OCI-LY7 (cell line): ENCODE results near the gene CLEC16A.

ENCODE experiments used
- EZH2phosphoT487 ChIP-seq: fragments of 200-600 bp; sonication (generic); IDR thresholded peaks from 2 replicates; pipeline ENCODE4 v1.6.1; 2018; ENCODE audit warnings: low read depth, borderline replicate concordance, mild to moderate bottlenecking, mixed run types, antibody characterized with exemption, low read length, moderate library complexity, mixed read lengths
- TF ChIP-seq, protein P1 (sequence below): fragments of 200-600 bp; sonication (generic); conservative IDR thresholded peaks from 2 replicates; pipeline ENCODE4 v1.5.1; 2014; ENCODE audit warnings: mild to moderate bottlenecking, antibody characterized with exemption, low read length, moderate library complexity, mixed read lengths

DNA sequence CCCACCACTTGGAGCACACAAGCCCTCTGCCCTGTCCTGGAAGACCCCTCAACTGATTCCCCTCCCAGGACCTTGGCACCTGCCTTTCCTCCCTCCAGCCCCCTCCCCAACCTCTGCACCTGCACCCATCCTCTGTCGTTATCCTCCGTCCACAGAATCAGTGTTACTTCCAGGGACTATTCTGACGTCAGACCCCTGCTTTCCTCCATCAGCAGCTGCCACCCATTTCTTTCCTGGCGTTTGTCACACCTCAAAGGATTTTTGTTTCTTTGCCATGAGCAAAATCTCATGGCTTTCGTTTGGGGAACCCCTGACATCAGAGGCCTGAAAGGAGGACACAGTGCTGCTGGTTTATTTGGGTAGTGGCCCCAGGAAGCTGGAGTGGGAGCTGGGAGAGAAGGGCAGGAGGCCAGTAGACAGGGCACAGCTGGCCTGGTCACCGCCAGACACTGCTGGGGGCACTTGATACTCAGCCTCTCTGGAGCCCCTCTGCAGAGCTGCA is 243.2 kb downstream of the CLEC16A start:
- TF ChIP-seq, protein P1, sequence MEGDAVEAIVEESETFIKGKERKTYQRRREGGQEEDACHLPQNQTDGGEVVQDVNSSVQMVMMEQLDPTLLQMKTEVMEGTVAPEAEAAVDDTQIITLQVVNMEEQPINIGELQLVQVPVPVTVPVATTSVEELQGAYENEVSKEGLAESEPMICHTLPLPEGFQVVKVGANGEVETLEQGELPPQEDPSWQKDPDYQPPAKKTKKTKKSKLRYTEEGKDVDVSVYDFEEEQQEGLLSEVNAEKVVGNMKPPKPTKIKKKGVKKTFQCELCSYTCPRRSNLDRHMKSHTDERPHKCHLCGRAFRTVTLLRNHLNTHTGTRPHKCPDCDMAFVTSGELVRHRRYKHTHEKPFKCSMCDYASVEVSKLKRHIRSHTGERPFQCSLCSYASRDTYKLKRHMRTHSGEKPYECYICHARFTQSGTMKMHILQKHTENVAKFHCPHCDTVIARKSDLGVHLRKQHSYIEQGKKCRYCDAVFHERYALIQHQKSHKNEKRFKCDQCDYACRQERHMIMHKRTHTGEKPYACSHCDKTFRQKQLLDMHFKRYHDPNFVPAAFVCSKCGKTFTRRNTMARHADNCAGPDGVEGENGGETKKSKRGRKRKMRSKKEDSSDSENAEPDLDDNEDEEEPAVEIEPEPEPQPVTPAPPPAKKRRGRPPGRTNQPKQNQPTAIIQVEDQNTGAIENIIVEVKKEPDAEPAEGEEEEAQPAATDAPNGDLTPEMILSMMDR, result no peak
- TF ChIP-seq EZH2phosphoT487, result no peak
